Measurements from ENCODE around the gene RER1. TPM values are rescaled to one million over a fixed set of nuclear protein-coding genes. Genes with fewer than 3 reads are reported as not detected.

Gene RER1
- total RNA-seq, 2 donors from 2014 or later, result 114 TPM

DNA sequence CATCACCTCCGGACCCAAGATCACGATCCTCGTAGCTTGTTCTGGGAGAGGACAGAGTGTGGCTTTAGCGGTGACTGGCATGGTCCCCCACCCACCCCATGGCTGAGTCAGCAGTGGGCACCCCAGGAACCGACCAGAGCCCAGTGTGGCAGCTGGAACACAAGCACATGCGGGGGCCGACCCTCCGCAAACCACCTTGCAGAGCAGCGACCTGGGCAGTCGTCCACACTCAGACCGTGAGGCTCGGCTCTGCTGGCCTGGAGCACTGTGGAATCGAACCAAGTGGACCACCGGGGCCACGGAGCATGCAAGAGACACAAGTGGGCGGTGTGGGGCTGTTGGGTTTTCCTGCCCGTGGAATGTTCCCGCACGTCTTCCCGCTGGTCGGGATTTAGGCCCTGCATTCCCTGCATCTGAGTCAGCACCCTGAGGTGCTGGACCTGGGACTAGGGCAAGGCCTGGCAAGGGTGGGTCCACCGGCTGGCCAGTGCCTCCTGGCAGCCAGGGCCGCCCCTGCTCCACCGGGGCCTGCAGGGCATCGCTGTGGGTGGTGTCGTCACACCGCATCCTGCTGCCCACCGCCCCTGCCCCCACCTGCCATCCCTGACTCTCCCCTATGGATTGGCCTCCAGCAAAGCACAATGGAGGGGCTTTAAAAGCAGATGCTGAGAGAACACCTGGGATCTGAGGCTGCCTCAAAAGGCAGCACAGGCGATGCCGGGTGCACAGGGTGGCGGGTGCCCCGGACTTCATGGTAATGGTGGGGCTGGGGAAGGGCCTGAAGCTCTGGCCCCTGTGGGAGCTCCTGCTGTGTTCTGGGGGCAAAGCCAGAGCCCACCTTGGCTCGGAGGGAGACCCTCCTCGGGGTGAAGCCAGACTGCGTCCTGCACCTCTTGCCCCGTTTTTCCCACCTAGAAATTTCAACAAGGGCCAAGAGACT is 18.8 kb upstream of the RER1 start:
- DNase-seq, result peak; percentile 44
- Mint-ChIP-seq H3K4me1 (no peaks in the 10 kb centered on the region), H3K27me3 (ENCODE audit: insufficient read depth) (no peaks in the 10 kb centered on the region), H3K4me3 (no peak overlapping the region), H3K9me3 (peaks cover 2% of the 10 kb centered on the region), H3K36me3 (ENCODE audit: low read depth) (peaks cover 26% of the 10 kb centered on the region), H3K27ac (no peak overlapping the region)
- H3K4me1 ChIP-seq (ENCODE audit: control insufficient read depth, insufficient read depth, low read length), result no peaks in the 10 kb centered on the region
- H3K36me3 ChIP-seq (ENCODE audit: control insufficient read depth, insufficient read depth, low read length), result no peaks in the 10 kb centered on the region
- no peak overlapping the region for H3K9ac ChIP-seq (ENCODE audit: extremely low read depth, low read length, poor library complexity, severe bottlenecking)
- no peaks in the 10 kb centered on the region for H3K9me3 ChIP-seq (ENCODE audit: control insufficient read depth, low read length)
- H3K27me3 ChIP-seq (ENCODE audit: control insufficient read depth, insufficient read depth, low read length, poor library complexity, severe bottlenecking), result no peaks in the 10 kb centered on the region
- no peak overlapping the region for H3K27ac ChIP-seq (ENCODE audit: low read depth, low read length)
- H3K4me3 ChIP-seq (ENCODE audit: low read length), result no peak overlapping the region
- WGBS, 2 experiments (ENCODE audit: insufficient coverage in 1 of 2, insufficient read length in 1 of 2), result 92 to 93% methylated on average over 17 to 36 of the region's 36 CpGs
- TF ChIP-seq CTCF (conservative IDR thresholded peaks at IDR 0.05), result no peak

DNA sequence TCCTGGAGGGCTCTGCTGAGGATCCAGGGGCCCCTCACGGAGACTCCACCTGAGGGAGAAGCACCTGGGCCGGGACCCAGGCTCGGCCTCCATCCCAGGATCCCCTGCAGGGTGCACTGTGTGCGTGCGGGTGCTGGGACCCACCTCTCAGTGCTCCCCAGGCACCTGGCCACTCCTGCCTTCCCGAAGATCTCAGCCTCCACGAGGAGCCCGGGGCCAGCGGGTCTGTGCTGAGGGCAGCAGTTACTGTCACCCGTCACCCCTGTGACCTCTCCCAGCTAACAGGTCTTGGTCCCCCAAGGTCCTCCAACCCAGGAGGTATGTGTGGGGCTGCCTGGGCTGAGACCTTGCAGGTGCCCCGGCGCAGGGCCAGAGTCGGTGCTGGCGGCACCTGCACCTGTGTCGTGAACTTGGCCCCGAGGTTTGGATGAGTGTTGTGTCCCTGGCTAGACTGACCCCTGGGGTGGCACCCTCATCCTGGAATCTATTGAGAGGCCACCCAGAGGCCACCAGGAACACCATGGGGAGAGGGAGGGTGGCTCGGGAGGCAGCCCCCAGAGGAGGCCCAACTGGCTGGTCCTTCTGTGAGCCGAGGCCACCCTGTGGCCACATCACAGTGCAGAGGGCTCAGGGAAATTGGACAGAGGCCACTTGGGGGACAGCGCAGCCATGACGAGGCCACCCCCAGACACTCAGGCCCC is 17.9 kb upstream of the RER1 start:
- peaks cover 18% of the 10 kb centered on the region for H3K36me3 Mint-ChIP-seq (ENCODE audit: low read depth)
- H3K27ac Mint-ChIP-seq, result no peak overlapping the region

More for the DNA sequence above, 17.9 kb upstream of the RER1 start:
- DNase-seq, result peak; percentile 52
- 93 to 100% methylated on average over 6 to 20 of the region's 20 CpGs for WGBS, 2 experiments (ENCODE audit: insufficient coverage in 1 of 2, insufficient read length in 1 of 2)
- no peaks in the 10 kb centered on the region for H3K4me1 ChIP-seq (ENCODE audit: control insufficient read depth, insufficient read depth, low read length)
- H3K27ac ChIP-seq (ENCODE audit: low read depth, low read length), result no peak overlapping the region
- H3K36me3 ChIP-seq (ENCODE audit: control insufficient read depth, insufficient read depth, low read length), result no peaks in the 10 kb centered on the region
- Mint-ChIP-seq H3K27me3 (ENCODE audit: insufficient read depth) (no peaks in the 10 kb centered on the region), H3K4me1 (no peaks in the 10 kb centered on the region), H3K9me3 (no peaks in the 10 kb centered on the region), H3K4me3 (no peak overlapping the region)
- no peak overlapping the region for H3K4me3 ChIP-seq (ENCODE audit: low read length)
- peak; percentile 25 for TF ChIP-seq CTCF (conservative IDR thresholded peaks at IDR 0.05)
- no peak overlapping the region for H3K9ac ChIP-seq (ENCODE audit: extremely low read depth, low read length, poor library complexity, severe bottlenecking)
- H3K9me3 ChIP-seq (ENCODE audit: control insufficient read depth, low read length), result no peaks in the 10 kb centered on the region
- H3K27me3 ChIP-seq (ENCODE audit: control insufficient read depth, insufficient read depth, low read length, poor library complexity, severe bottlenecking), result no peaks in the 10 kb centered on the region
